Gastroesophageal sphincter (tissue), 4 donors: Measurements from ENCODE around the gene GCNT4. TPM values are rescaled to one million over a fixed set of nuclear protein-coding genes. Genes with fewer than 3 reads are reported as not detected.
"Not testable (repeated sequence)": the region's sequence is repeated elsewhere in the genome, so short reads cannot be mapped to it uniquely, and the experiment has no call there.

Experiments used
- ATAC-seq: fragments of 150-250 bp; one replicate; pipeline ENCODE4 v1.9.1; 2016; ENCODE audit warnings: mild to moderate bottlenecking, moderate library complexity
- H3K27ac ChIP-seq, 4 donors: fragments of 200-600 bp; sonication (generic) in 3 of 4; 1 replicate in 3 of 4; 2 replicates in 1 of 4; pipeline ENCODE4 v1.5.1; 2016 to 2019
- H3K27me3 ChIP-seq: fragments of 200-600 bp; sonication (generic); one replicate; pipeline ENCODE4 v1.5.1; 2019
- H3K36me3 ChIP-seq, 2 donors: fragments of 200-600 bp; sonication (generic); one replicate each; pipeline ENCODE4 v1.5.1; 2019; ENCODE audit warnings: control low read depth in 1 of 2
- H3K4me1 ChIP-seq, 3 donors: fragments of 200-600 bp; sonication (generic); 1 replicate in 2 of 3; 2 replicates in 1 of 3; pipeline ENCODE4 v1.5.1; 2016 to 2019; ENCODE audit warnings: control low read depth in 2 of 3
- H3K4me3 ChIP-seq, 2 donors: fragments of 200-600 bp; sonication (generic); one replicate each; pipeline ENCODE4 v1.5.1; 2019; ENCODE audit warnings: mild to moderate bottlenecking in 1 of 2, moderate library complexity in 1 of 2
- H3K9me3 ChIP-seq, 3 donors: fragments of 200-600 bp; sonication (generic); one replicate each; pipeline ENCODE4 v1.5.1; 2017 to 2019; ENCODE audit warnings: control low read depth in 2 of 3
- CTCF ChIP-seq, 4 experiments: fragments of 200-600 bp in 2 of 4; fragments of 450-650 bp in 2 of 4; sonication (generic) in 1 of 4; IDR thresholded peaks; one replicate each; pipeline ENCODE4 v1.5.1; 2017 to 2019; ENCODE audit warnings: antibody characterized with exemption in 4 of 4, mild to moderate bottlenecking in 2 of 4, moderate library complexity in 2 of 4
- EP300 ChIP-seq: sonication (generic); formaldehyde crosslinking; IDR thresholded peaks from one replicate; pipeline ENCODE4 v1.6.1; 2017; ENCODE audit warnings: antibody characterized with exemption, mild to moderate bottlenecking
- POLR2A ChIP-seq, 2 donors: fragments of 450-650 bp; IDR thresholded peaks; one replicate each; pipeline ENCODE4 v1.6.1; 2017; ENCODE audit warnings: antibody characterized with exemption in 2 of 2, mild to moderate bottlenecking in 2 of 2, moderate library complexity in 1 of 2
- POLR2AphosphoS5 ChIP-seq: sonication (generic); formaldehyde crosslinking; IDR thresholded peaks from one replicate; pipeline ENCODE4 v1.6.1; 2017; ENCODE audit warnings: antibody characterized with exemption
- WGBS, 2 donors: methylation state at CpG; one replicate each; pipeline ENCODE4 v1.1.5; 2018; ENCODE audit warnings: low coverage in 1 of 2; 5-methylcytosine and 5-hydroxymethylcytosine counted together
- total RNA-seq, 4 donors: library from RNA; depleted of rRNA; stranded (reverse); fragments of >200 nt; gene quantifications; one replicate each; pipeline ENCODE4 v1.1.0, GENCODE V29; 2016

The GCNT4 gene
- 10 to 100 TPM in 1 of 4 donors, 1 to 10 TPM in 3; 4.0 to 14.3 (median 6.0) TPM for total RNA-seq

- Histone ChIP-seq H3K27ac (peak within 1 kb of the TSS; percentile 81 to 97 (median 96)), H3K27me3 (no peaks in the 10 kb centered on the region), H3K4me3 (peak within 1 kb of the TSS; percentile 56 to 92), H3K4me1 (peaks cover 0 to 69% (median 11%) of the 10 kb centered on the region in 3 donors), H3K9me3 (no peaks in the 10 kb centered on the region), H3K36me3 (no peaks in the 10 kb centered on the region)
- 0% methylated on average over 14 of the region's 74 CpGs; no CpG with 5 or more reads in 1 of the 2 donors for WGBS, 2 donors
- TF ChIP-seq CTCF (IDR thresholded peaks at IDR 0.05) (no peak), POLR2AphosphoS5 (no peak), EP300 (no peak), POLR2A (IDR thresholded peaks at IDR 0.05) (peak; percentile 21 to 28)
- ATAC-seq: peak; percentile 59
These were observed at the start of gene GCNT4 for GRCh38 chr5:75052192-75053053. Gene GCNT4, minus strand, starts transcription at chr5:75052558. Its CDS starts 22,521 bp downstream, at chr5:75030037.

GRCh38 chr5:75095956-75096355, 43.6 kb upstream of the GCNT4 start:
- not testable (repeated sequence) for H3K4me3 ChIP-seq, H3K4me1 ChIP-seq, H3K27ac ChIP-seq, ATAC-seq, H3K27me3 ChIP-seq, H3K36me3 ChIP-seq, H3K9me3 ChIP-seq
- WGBS, 2 donors: 79 to 83% methylated on average over 3 of the region's 3 CpGs

GRCh38 chr5:75091597-75091996, 39.2 kb upstream of the GCNT4 start:
- Histone ChIP-seq H3K4me3 (no peak overlapping the region), H3K27ac (no peak overlapping the region), H3K27me3 (no peaks in the 10 kb centered on the region), H3K9me3 (no peaks in the 10 kb centered on the region), H3K4me1 (no peaks in the 10 kb centered on the region), H3K36me3 (no peaks in the 10 kb centered on the region)
- 83% methylated on average over 1 of the region's 3 CpGs; no CpG with 5 or more reads in 1 of the 2 donors for WGBS, 2 donors
- ATAC-seq: no peak
- TF ChIP-seq EP300: no peak
- TF ChIP-seq CTCF (IDR thresholded peaks at IDR 0.05): no peak
- TF ChIP-seq POLR2A (IDR thresholded peaks at IDR 0.05): no peak
- TF ChIP-seq POLR2AphosphoS5: no peak

- Histone ChIP-seq H3K27me3 (no peaks in the 10 kb centered on the region), H3K27ac (no peak overlapping the region), H3K9me3 (no peaks in the 10 kb centered on the region), H3K4me1 (no peaks in the 10 kb centered on the region), H3K4me3 (no peak overlapping the region), H3K36me3 (no peaks in the 10 kb centered on the region)
- no peak for ATAC-seq
- TF ChIP-seq POLR2A (IDR thresholded peaks at IDR 0.05): no peak
- TF ChIP-seq EP300: no peak
- no peak for TF ChIP-seq POLR2AphosphoS5
- TF ChIP-seq CTCF (IDR thresholded peaks at IDR 0.05): no peak
- WGBS, 2 donors: 75 to 90% methylated on average over 1 of the region's 1 CpG
These were observed 37.3 kb upstream of the GCNT4 start for GRCh38 chr5:75089662-75090061.

- Histone ChIP-seq H3K36me3 (no peaks in the 10 kb centered on the region), H3K4me1 (no peaks in the 10 kb centered on the region), H3K27ac (no peak overlapping the region), H3K4me3 (no peak overlapping the region), H3K9me3 (no peaks in the 10 kb centered on the region), H3K27me3 (no peaks in the 10 kb centered on the region)
- whole genome bisulfite sequencing, 2 donors: 88% methylated on average over 1 of the region's 1 CpG
- no peak for ATAC-seq
- TF ChIP-seq POLR2AphosphoS5: no peak
- no peak for TF ChIP-seq CTCF (IDR thresholded peaks at IDR 0.05)
- no peak for TF ChIP-seq POLR2A (IDR thresholded peaks at IDR 0.05)
- no peak for TF ChIP-seq EP300
These were observed 36.8 kb upstream of the GCNT4 start for GRCh38 chr5:75089137-75089536.
